Osteocyte (in vitro differentiated cells): ENCODE data around the gene NTS. TPM values are rescaled to one million over a fixed set of nuclear protein-coding genes. Genes with fewer than 3 reads are reported as not detected.

Source experiments
- DNase-seq: peaks from one replicate; pipeline ENCODE4 v3.0.0; 2021; ENCODE audit warnings: mixed read lengths; ENCODE audit not compliant: unreplicated experiment; ENCODE audit errors: extremely low spot score
- H3K27ac Mint-ChIP-seq: one replicate; pipeline ENCODE4 v1.8.0; 2021; ENCODE audit warnings: mild to moderate bottlenecking, mixed read lengths; ENCODE audit not compliant: unreplicated experiment
- H3K27me3 Mint-ChIP-seq: one replicate; pipeline ENCODE4 v1.8.0; 2021; ENCODE audit warnings: mixed read lengths; ENCODE audit not compliant: unreplicated experiment
- H3K36me3 Mint-ChIP-seq: one replicate; pipeline ENCODE4 v1.8.0; 2021; ENCODE audit warnings: mixed read lengths; ENCODE audit not compliant: unreplicated experiment
- H3K4me1 Mint-ChIP-seq: one replicate; pipeline ENCODE4 v1.8.0; 2021; ENCODE audit warnings: mixed read lengths; ENCODE audit not compliant: unreplicated experiment
- H3K4me3 Mint-ChIP-seq: one replicate; pipeline ENCODE4 v1.8.0; 2021; ENCODE audit warnings: mild to moderate bottlenecking, moderate library complexity, mixed read lengths; ENCODE audit not compliant: unreplicated experiment
- H3K9me3 Mint-ChIP-seq: one replicate; pipeline ENCODE4 v1.8.0; 2021; ENCODE audit warnings: mixed read lengths; ENCODE audit not compliant: unreplicated experiment
- CTCF ChIP-seq: fragments of 200-600 bp; sonication (generic); IDR thresholded peaks from 2 replicates; pipeline ENCODE4 v1.5.0; 2021; ENCODE audit warnings: antibody characterized with exemption, mild to moderate bottlenecking, moderate library complexity
- total RNA-seq: library from RNA; stranded (reverse); gene quantifications from 2 replicates; pipeline ENCODE4 v1.2.1, GENCODE V29; 2021

NTS gene
- total RNA-seq, 1 donor from 2014 or later = not detected

GRCh38 chr12:85920324-85920947, 46.3 kb downstream of the NTS start:
- no peak overlapping the region for H3K27ac Mint-ChIP-seq
- no peak for DNase-seq
- H3K27me3 Mint-ChIP-seq = peaks cover 20% of the 10 kb centered on the region
- no peak overlapping the region for H3K4me3 Mint-ChIP-seq
- no peaks in the 10 kb centered on the region for H3K36me3 Mint-ChIP-seq
- peak; percentile 72 for TF ChIP-seq CTCF
- peaks cover 2% of the 10 kb centered on the region for H3K4me1 Mint-ChIP-seq
- no peaks in the 10 kb centered on the region for H3K9me3 Mint-ChIP-seq

- DNase-seq = no peak
- Mint-ChIP-seq H3K36me3 (no peaks in the 10 kb centered on the region), H3K27me3 (peaks cover 19% of the 10 kb centered on the region), H3K27ac (no peak overlapping the region), H3K9me3 (no peaks in the 10 kb centered on the region), H3K4me3 (no peak overlapping the region), H3K4me1 (peaks cover 2% of the 10 kb centered on the region)
- peak; percentile 73 for TF ChIP-seq CTCF
Measured at GRCh38 chr12:85923767-85924331, 49.8 kb downstream of the NTS start.

GRCh38 chr12:85927166-85927565, 53.1 kb downstream of the NTS start:
- Mint-ChIP-seq H3K9me3 (no peaks in the 10 kb centered on the region), H3K27ac (no peak overlapping the region), H3K4me1 (peaks cover 2% of the 10 kb centered on the region), H3K4me3 (no peak overlapping the region), H3K27me3 (peaks cover 18% of the 10 kb centered on the region), H3K36me3 (no peaks in the 10 kb centered on the region)
- DNase-seq = no peak
- TF ChIP-seq CTCF = no peak

Other genes with a start within 250 kb of the NTS start
- 0.16 TPM in 2 replicates for gene RASSF9, start 37.9 kb upstream of the NTS start, total RNA-seq